Hematopoietic multipotent progenitor cell treated with erythropoietin and hydrocortisone succinate and interleukin-3 and kit ligand, for 8 days (in vitro differentiated cells): Measurements from ENCODE around the gene CST3.
"Not testable (repeated sequence)": the region's sequence is repeated elsewhere in the genome, so short reads cannot be mapped to it uniquely, and the experiment has no call there.

Experiments used
- DNase-seq: peaks from one replicate; pipeline ENCODE4 v3.0.0-alpha.2; 2015

Gene CST3, protein sequence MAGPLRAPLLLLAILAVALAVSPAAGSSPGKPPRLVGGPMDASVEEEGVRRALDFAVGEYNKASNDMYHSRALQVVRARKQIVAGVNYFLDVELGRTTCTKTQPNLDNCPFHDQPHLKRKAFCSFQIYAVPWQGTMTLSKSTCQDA

DNA sequence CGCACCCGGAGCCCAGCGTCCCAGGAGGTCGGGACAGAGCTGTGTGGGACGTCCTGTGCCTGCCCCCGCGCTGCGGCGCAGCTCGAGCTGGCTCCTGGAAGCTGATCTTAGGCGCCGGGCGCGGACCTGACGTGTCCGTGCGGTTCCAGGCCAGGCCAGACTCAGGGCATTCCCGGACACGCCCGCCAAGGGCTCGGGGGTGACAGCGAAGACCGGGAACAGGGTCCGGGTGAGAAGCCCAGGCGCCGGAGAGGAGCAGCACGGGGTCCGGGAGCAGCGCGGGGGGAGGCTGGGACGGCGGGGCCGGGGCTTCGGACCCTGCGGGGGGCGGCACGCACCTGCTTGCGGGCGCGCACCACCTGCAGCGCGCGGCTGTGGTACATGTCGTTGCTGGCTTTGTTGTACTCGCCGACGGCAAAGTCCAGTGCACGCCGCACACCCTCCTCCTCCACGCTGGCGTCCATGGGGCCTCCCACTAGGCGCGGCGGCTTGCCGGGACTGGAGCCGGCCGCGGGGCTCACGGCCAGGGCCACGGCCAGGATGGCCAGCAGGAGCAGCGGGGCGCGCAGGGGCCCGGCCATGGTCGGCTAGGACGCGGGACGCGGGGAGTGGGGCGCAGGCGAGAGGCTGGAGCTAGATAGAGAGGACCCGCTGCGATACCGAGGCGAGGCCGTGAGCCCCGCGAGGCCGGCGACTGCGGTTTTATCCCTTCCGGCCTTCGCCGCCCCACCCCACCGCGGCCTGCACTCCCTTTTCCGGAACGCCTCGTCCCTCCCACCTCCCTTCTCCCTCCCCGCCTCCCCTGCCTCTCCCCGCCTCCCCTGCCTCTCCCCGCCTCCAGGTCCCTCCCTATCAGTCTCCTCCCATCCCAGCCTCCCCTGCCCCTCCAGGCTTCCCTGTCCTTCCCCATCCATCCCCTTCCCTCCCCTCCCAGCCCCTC, at the start of gene CST3:
Gene CST3, minus strand, starts transcription at position 674 of the 940 bp plus-strand sequence. Its CDS starts 93 bp downstream, at position 581.
- peak; percentile 83 for DNase-seq

DNA sequence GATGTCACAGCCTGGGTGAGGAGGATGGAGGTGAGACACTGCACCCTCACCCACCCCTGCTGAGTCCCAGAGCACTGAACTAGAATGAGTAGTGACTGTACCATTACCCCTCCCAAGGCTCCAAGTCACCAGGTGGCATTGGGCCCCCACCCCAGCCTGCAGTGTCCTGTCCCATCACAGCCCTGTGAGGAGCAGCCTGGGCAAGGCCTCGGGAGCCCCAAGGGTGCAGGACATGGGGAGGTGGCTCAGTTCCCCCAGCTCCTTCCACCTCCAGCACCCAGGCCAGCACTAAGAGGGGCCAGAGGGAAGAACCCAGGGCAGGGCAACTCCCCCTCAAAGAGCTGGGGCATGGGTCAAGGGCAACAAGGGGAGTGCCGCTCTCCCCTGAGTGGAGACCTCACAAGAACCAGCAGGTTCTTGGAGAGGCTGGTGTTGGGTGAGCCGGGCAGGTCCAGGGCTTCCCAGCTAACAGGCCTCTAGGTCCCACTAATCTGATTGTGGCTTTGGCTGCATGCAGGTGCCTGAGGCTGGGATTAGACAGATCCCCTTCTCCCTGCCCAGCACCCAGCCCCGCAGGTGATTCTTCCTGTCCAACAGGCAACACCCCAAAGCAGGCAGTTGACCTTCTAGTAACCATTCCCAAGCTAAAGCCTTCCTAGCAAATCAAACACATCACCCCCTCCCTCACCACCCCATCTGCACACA, 48.4 kb upstream of the CST3 start:
- DNase-seq = no peak

DNA sequence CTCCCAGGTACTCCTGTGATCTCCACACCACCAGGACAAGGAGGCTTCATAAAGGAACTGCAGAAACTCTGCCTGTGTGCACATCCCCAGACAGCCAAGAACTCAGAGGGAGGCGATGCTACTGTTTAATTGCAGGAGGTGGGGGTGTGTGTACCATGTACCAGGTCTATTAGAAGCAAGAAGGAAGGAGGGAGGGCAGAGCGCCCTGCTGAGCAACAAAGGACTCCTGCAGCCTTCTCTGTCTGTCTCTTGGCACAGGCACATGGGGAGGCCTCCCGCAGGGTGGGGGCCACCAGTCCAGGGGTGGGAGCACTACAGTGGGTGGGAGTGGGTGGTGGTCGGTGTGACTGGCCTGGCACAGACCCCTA, 47.8 kb upstream of the CST3 start:
- not testable (repeated sequence) for DNase-seq

DNA sequence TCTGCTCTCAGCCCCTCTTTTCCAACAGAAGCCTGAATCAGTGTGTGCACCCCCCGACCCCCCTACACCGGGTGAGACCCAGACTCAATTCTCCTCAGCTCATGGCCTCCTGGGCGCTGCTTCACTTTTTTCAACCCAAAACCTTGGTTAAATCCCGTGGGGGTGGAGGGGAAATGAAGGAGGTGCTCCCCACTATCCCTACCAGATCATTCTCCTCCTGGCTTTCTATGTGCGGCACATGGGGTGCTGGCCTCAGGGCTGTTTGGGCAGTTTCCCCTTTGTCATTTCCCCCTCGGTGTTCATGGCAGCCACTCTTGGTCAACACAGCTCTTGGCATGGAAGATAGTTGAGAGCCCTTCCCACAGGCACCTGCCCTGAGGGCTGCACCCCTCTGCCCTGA, 46.5 kb upstream of the CST3 start:
- no peak for DNase-seq

DNA sequence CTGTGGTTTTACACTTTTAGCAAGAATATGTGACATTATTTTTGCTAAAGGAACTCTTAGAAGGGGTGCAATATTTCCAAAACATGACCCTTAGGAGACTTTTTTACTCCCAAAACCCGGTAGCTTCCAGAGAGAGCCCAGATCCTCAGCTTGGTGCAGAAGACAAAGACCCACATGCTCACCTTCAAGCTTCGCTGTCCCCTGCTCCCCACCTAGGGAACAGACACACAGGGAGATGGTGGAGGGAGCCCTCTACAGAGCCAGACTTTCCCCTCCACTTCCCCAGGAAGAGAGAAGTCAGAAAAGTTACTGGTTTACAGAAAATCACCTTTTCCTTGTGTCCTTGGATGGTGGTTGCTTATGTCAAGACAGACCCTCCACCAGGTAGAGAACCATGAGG, 46.1 kb upstream of the CST3 start:
- no peak for DNase-seq

DNA sequence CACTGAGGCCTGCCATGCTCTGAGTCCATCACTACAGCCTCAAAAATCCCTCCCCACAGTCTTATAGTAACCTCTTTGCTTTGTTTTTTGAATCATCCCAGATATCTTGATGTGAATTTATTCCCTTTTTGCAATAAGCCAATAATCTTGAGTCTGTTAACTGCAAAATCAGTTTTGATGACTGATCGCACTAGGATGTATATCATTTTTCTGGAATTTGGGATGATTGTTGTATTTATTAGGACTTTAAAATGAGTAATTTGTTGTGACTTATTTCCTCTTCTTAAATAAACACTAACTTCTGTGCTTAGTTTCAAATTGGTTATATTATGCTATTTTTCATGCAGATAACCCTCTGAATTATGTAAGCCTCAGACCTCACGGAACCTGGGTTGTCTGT, 45.5 kb upstream of the CST3 start:
- DNase-seq = no peak

DNA sequence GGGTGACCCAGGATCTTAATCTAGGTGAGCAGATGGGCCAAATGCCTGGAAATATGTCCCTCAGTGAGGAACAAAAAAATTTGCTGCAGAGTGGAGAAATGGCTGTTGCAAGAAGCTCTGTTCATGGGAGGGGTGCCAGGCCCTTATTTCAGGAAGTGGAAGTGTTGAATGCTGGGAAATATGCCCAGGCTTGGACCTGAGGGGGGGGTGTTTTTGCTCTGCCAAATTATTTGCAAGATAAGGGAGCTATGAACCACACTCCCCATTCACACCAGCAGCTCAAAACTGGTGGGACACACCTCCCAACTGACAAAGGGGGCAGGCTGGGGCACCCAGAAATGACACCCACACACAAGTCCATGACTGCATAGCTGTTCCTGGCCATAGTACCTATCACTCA, 42.4 kb upstream of the CST3 start:
- DNase-seq = peak; percentile 32

DNA sequence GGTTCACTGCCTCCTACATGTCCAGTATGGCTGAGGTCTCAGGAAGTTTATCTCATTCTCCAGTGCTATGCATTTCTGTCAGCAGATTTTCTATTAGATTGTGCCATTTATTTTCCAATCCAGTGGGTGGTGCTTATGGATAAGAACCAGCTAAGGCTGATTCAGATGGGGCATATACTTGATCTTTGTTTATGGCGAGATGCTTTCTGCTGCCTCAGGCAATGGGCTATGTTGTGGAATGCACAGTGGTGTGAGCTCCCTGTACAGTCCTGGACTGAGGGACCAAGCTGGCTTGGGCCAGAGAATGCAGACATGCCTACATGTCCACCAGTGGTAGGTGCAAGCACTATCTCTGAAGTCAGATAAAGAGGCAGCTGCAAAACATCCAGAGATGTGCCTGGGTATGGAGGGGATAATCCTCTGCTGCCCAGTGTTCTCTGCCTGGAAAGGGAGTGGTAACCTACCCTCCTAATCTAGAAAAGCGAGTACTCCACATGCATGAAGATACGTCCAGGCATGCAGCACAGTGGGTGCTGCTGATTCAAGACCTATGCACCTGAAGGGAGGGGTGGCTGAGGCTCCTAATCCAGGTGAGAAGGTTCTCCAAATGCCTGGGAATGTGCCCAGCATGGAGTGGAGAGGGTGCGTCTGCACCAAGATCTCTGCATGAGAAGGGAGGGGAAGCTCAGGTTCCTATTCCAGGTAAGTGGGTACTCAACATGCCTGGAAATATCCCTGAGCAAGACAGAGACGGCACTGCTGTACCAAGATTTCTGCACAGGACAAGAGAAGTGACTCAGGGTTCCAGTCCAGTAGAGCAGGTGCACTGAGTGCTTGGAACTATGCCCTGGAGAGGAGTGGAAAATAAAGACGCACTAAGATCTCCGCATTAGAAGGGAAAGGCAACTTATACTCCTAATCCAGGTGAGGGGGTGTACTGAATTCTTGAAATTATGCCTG, 41.7 kb upstream of the CST3 start:
- DNase-seq = no peak

DNA sequence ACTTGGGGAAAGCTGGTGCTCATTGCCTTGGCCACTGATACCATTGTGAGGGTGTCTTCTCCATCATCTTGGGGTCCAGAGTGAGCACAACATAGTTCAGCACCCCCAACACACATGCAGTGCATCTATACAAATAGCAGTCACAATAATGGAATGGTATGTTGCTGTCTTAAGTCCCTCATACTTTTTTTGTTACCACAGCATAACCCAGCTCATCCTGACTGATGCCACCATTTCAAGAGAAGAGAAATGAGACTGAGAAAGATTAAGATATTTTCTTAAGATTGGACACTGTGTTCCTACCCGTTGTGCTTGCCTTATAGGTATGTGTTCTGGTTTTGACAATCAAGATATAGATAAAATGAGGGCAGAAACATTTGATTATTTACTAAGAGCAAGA, 35.5 kb upstream of the CST3 start:
- no peak for DNase-seq

DNA sequence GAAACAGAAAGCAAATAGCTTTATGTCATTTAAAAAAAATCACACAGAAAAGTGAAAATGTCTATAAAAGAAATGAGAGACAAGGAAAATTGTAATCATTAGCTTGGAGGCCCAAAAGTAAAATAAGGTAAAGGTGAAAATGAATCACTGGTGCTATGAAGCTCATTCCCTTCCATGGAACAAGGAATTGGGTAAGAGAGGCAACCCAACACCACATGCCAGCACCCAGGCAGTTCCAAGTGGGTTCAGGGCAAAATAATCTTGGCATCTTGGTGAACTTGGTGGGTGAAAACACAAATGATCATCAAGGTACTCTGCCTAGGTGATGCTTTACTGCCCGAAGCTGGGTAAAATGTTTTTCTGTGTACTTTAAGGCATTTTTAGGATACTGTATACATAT, 34.4 kb upstream of the CST3 start:
- DNase-seq = no peak

DNA sequence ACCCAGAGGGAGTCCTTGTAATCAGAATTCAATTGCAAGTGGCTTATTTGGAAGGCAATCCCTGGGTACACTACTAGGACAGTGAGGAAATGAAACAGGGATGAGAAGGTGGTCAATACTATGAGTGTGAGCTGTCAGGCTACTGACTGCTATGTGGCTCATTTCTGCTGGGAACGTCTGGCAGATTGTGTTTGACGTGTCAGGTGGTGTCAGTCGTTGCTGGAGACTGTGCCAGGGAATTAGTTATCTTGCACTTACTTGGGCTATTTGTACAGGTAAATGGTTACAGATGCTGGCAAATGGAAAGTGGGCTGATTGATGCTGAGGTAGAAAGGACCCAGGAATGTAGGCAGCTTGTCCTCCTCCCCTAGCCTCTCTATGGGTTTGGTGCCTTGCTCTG, 33.7 kb upstream of the CST3 start:
- no peak for DNase-seq

DNA sequence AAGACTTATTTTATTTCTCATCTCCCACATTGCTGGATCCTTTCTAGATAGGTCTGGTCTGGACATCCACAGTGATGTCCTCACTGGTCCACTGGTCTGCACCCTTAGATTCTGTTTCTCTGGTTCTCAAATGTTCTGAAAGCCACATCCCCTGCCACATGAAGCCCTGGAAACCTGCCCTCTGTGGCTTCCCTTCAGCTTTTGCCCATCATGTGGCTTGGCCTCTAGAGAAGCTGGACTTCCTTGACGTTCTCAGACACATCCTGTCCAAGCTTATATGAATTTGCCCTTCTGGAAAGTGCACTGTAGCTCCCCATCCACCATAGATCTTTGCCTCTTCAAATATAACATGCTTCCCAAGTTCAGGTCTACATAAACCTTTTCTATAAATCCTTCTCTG, 32.6 kb upstream of the CST3 start:
- DNase-seq = no peak

DNA sequence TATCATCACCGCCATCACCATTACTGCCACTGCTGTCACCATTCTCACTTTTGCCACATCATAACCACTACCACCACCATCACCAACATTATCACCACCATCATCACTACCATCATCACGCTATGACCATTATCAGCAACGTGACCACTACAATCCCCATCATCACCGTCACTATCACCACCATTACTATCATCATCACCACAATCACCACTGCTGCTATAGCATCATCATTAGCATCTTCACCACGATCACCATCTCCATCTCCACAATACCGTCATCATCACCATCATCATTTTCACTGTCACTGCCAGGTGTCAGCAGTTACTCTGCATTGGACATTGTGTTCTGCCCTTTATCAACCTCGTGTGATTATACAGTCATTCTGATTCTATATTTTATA, 32.1 kb upstream of the CST3 start:
- DNase-seq = no peak

DNA sequence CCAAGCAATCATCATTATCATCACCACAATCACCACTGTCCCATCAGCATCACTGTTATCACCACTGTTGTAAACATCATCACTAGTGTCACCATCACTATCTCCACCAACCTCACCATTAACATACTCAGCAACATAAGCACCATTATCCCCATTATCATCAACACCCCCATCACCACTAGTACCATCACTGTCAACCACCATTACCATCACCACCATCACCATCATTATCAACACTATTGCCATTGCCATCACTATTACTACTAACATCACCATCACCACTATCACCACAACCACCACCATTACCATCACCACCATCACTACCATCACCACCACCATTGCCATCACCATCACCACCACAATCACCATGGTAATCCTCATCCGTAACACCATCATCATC, 31.6 kb upstream of the CST3 start:
- no peak for DNase-seq

DNA sequence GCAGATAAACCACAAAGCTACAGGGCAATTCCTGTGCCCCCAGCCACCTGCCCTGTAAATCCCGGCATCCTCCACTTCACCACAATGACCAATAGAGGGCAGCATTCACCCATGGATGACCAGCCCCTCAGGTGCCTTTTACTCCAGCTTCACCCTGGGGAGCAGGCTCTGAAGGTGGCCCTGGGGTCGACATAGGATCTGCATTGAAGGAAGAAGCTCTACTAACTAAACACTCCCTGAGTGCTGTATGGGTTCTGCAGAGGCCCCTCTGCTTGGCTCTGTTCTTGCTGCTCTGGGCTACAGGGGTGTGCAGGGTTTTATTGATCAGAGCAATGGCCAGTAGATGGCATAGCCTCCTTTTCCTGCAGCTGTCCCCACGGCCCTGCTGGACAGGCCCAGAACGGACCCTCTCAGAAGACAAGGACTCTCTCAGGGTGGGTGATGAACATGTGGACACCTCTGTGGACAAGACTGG, 30.8 kb upstream of the CST3 start:
- DNase-seq = peak; percentile 67

DNA sequence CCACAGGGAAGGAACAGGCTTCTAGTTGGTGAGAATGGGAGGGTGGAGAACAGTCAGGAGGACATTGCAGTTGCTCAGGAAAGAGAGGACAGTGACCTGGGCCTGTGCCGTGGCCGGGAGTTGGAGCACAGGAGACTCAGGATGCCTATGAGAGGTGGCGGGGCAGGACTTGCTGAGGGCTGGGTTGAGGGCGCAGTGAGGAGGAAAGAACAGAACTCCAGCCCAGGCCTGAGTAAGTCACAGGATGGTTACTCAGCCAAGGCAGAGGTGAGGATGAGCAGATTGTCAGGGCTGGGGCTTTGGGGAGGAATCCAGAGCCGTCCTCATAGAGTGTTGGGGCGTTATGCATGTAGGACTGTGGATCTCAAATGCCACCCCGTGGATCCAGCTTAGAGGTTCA, 29.9 kb upstream of the CST3 start:
- no peak for DNase-seq

DNA sequence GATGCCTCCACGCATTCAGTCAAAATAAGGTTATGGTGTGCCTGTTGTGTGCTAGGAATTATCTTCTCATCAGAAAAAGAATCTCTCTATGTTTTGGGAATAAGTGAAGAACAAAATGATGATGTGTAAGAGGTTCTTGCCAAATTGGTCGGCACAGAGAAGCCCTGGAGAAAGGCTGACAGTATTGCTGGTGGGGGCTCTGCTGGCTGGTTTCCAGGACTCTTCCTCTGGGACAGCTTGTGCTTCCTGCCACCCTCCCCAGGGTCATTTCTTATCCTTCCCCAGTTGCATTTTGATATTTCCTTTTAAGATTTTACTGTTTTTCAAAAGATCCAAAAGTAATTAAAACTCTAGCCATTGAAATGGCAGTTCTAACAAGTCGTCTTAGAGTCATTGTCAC, 28.9 kb upstream of the CST3 start:
- DNase-seq = no peak

DNA sequence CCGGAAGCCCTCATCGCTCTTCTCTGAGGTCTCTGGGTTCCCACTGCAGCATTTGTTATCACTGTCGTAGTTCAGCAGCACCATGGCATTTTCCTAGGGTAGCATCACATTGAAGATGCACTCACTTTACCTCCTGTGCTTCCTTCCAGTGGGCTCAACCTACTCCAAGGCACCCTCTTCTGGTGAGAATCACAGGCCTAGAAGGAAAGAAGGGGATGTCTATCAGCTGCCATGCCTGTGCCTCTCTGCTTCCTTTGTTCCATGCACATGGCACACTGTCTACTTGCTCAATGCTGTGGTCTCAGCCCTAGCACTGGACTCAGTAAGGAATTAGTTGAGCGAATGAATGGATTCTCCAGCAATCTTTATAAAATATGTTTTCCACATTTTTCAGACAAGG, 28.4 kb upstream of the CST3 start:
- no peak for DNase-seq

DNA sequence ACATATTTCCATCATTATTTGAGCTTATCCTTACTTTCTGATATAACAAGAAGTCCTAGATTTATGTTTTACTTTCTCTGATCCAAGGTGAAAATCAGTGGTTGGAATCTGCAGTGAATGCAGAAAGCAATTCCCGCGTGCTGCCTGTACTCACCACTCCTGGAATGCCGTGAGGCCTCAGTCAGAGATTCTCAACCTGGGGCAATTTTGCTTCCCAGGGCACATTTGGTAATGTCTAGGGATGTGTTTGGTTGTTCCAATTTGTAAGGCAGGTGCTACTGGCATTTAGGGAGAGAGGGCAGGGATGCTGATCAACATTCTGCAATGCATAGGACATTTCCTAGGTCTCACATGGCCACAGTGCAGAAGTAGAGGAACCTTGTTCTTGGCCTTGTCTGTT, 27.2 kb upstream of the CST3 start:
- no peak for DNase-seq

DNA sequence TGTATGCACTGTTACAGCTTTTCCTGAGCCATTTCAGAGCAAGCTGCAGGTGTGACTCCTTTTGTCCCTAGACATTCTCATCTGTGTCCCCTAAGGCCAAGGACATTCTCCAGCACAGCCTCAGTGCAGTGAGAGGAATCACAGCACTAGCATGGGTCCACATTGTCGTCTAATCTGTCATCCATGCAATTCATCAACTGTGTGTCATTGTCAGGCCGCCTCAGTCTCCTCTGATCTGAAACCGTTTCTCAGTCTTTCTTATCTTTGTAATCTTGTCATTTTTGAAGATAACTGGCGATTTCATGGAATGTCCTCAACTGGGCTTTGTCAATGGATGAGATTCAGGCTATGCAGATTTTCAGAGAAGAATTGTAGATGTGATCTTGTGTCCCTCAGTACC, 26.3 kb upstream of the CST3 start:
- not testable (repeated sequence) for DNase-seq

DNA sequence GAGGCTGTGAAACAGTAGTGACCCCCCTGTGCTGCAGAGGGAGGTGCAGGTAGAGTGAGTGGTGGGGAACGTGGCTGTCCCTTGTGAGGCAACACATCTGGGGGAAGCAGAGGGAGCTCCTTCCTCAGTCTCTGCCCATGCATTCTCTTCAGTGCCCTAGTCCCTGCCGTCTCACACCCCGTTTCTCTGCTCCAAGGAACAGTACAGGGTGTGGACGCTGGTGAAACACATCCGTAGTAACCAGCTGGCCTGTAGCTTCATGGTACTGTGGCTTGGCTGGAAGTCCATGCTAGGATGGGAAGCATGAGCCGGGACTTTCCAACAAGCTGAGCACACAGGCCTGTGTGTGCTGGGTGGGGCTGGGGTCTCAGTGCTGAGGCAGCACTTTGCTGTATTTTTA, 25.4 kb upstream of the CST3 start:
- DNase-seq = no peak

DNA sequence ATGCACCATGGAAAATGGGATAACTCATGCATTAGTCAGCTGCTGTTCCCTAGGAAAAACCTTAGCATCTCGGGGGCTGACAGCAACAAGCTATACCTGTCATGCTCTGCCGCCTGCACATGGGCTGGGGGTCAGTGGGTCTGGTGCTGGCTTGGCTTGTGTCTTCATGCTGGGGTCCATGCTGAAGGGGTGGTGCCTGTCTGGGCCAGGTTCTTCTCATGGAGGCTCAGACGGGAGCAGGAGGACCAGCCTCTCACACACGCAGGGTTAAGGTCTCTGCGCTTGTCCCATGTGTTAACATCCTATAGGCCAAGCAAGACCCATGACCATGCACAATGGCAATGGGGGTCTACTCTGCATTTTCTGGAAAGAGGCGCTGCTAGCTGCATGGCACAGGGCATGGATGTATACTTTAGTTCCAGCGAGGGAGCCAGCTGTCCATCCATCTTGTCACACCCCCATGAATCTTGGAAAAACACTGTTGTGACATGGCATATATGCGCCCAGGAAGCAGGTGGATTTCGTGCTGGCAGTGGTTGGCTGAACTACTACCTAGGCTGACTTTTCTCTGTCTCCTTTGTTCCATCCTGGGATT, 24.6 kb upstream of the CST3 start:
- DNase-seq = no peak
